Measurements from ENCODE around the gene KIRREL3. TPM values are rescaled to one million over a fixed set of nuclear protein-coding genes. Genes with fewer than 3 reads are reported as not detected.

The KIRREL3 gene
- total RNA-seq = not detected
- 0.25 TPM for polyA plus RNA-seq (2013, experiment 1 of 2)
- polyA plus RNA-seq (2013, experiment 2 of 2) = 0.08 TPM
- 0 to 2.0 (median 0) reads per million in 172 experiments for total RNA-seq

DNA sequence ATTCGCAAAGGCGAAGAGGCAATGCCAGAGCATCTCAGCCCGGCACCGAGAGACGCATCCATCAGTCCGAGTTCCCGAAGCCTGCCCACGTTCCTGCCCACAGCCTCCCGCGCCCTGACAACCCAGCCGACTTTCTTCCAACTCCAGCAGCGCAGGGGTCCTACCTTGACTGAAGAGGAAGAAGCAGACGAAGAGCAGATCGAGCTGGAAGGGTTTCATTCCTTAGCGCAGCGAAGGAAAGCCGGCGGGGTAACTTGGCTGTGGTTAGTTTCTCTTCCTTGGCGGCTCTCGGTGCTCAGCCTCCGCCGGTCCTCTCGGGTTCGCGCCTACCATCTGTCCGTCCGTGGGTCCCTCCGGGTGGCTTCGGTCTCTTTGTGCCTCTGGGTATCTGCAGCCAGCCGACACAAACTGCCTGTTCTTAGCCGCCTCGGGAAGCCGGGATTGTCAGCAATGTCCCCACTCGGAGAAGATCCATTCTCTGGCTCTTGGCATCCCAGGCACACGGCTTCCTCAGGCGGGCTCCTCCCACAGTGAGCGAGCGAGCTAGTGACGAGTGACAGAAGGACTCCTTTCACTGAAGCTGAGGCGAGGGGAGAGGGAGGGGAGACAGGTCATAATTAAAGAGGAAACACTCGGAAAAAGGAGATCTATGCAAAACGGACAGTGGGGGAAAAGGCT is at the start of gene KIRREL3:
Gene KIRREL3 (minus strand): TSS at position 480 of the 678 bp plus-strand sequence.
- Histone ChIP-seq H3K4me1 (ENCODE audit: insufficient read depth, low read length) (no peaks in the 10 kb centered on the region), H3K4me3 (ENCODE audit: low read length) (no peak within 1 kb of the TSS), H3K9me3 (ENCODE audit: control insufficient read depth in 1 of 2, insufficient read depth in 1 of 2, low read length in 2 of 2) (peaks cover 0 to 16% of the 10 kb centered on the region in 2 experiments), H3K27ac (ENCODE audit: low read depth in 1 of 2, low read length in 2 of 2) (no peak within 1 kb of the TSS), H3K36me3 (ENCODE audit: insufficient read depth, low read length) (no peaks in the 10 kb centered on the region), H3K27me3 (ENCODE audit: control insufficient read depth in 1 of 2, insufficient read depth in 2 of 2, low read length in 2 of 2) (peaks cover 53 to 77% of the 10 kb centered on the region in 2 experiments)
- no peaks in the 10 kb centered on the region for H3K9me3 Mint-ChIP-seq
- H3K4me1 Mint-ChIP-seq (ENCODE audit: low read depth) = no peaks in the 10 kb centered on the region
- ATAC-seq (ENCODE audit: poor library complexity) (no peak), DNase-seq (no peak)
- H3K27me3 Mint-ChIP-seq = peaks cover 17% of the 10 kb centered on the region
- H3K36me3 Mint-ChIP-seq (ENCODE audit: low read depth) = no peaks in the 10 kb centered on the region
- CTCF ChIA-PET = no interaction called here
- TF ChIP-seq, protein P1, sequence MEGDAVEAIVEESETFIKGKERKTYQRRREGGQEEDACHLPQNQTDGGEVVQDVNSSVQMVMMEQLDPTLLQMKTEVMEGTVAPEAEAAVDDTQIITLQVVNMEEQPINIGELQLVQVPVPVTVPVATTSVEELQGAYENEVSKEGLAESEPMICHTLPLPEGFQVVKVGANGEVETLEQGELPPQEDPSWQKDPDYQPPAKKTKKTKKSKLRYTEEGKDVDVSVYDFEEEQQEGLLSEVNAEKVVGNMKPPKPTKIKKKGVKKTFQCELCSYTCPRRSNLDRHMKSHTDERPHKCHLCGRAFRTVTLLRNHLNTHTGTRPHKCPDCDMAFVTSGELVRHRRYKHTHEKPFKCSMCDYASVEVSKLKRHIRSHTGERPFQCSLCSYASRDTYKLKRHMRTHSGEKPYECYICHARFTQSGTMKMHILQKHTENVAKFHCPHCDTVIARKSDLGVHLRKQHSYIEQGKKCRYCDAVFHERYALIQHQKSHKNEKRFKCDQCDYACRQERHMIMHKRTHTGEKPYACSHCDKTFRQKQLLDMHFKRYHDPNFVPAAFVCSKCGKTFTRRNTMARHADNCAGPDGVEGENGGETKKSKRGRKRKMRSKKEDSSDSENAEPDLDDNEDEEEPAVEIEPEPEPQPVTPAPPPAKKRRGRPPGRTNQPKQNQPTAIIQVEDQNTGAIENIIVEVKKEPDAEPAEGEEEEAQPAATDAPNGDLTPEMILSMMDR (IDR thresholded peaks at IDR 0.05) = no peak
- POLR2A ChIA-PET = no interaction called here
- intact Hi-C loops (cut with DNase I, micrococcal nuclease) = no loop called here
- no peak within 1 kb of the TSS for H3K27ac Mint-ChIP-seq
- H3K4me3 Mint-ChIP-seq = no peak within 1 kb of the TSS

DNA sequence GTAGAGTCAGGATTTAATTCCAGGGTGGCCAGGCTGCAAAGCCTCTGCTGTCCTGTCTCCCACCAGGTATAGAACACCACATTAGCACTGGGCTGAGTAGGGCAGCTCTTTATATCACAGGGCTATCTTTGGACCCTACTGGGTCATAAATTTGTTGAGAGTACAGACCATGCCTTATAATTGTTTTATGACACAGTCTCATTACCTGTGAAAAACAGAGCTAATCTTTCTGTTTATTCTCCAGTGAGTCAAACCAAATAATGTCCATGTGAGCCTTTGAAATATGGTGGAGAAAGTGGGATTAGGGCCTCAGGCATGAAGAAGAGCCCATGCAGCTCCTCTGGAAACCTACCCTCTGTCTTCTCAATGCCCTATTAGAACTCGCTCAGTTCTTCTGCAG is 49.6 kb upstream of the KIRREL3 start:
- DNase-seq (no peak), ATAC-seq (ENCODE audit: poor library complexity) (no peak)
- no peaks in the 10 kb centered on the region for H3K27me3 Mint-ChIP-seq
- H3K27ac Mint-ChIP-seq = no peak overlapping the region
- Histone ChIP-seq H3K27me3 (ENCODE audit: control insufficient read depth in 1 of 2, insufficient read depth in 2 of 2, low read length in 2 of 2) (no peaks in the 10 kb centered on the region), H3K9me3 (ENCODE audit: control insufficient read depth in 1 of 2, insufficient read depth in 1 of 2, low read length in 2 of 2) (no peaks in the 10 kb centered on the region), H3K4me1 (ENCODE audit: insufficient read depth, low read length) (no peaks in the 10 kb centered on the region), H3K36me3 (ENCODE audit: insufficient read depth, low read length) (no peaks in the 10 kb centered on the region), H3K4me3 (ENCODE audit: low read length) (no peak overlapping the region), H3K27ac (ENCODE audit: low read depth in 1 of 2, low read length in 2 of 2) (no peak overlapping the region)
- no peak overlapping the region for H3K4me3 Mint-ChIP-seq
- POLR2A ChIA-PET = no interaction called here
- intact Hi-C loops (cut with DNase I, micrococcal nuclease) = no loop called here
- H3K4me1 Mint-ChIP-seq (ENCODE audit: low read depth) = no peaks in the 10 kb centered on the region
- TF ChIP-seq, protein P1 (IDR thresholded peaks at IDR 0.05) = no peak
- no peaks in the 10 kb centered on the region for H3K9me3 Mint-ChIP-seq
- H3K36me3 Mint-ChIP-seq (ENCODE audit: low read depth) = no peaks in the 10 kb centered on the region
- CTCF ChIA-PET = no interaction called here

DNA sequence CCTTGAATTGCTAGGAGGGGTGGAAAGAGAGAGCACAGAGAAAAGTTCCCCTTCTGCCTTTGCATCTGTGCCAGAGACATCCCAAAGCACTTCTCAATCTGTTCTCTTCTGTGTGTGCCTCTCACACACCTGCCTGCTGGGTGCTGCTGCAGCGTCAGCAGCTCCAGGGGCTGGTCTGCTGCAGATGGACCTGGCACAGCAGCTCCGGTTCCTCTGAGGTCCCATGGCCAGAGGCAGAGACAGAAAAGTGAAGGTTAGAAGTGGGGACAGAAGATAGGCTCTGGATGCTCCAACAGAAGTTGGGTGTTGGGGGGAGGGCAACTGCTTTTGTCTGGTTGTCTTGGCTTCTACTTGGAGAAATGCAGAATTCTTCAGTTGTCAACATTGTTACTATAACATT is 48.9 kb upstream of the KIRREL3 start:
- no peak overlapping the region for H3K4me3 Mint-ChIP-seq
- POLR2A ChIA-PET = no interaction called here
- CTCF ChIA-PET = no interaction called here
- H3K9me3 Mint-ChIP-seq = no peaks in the 10 kb centered on the region
- no peak for DNase-seq
- no peaks in the 10 kb centered on the region for H3K27me3 Mint-ChIP-seq
- Histone ChIP-seq H3K4me1 (ENCODE audit: insufficient read depth, low read length) (no peaks in the 10 kb centered on the region), H3K4me3 (ENCODE audit: low read length) (no peak overlapping the region), H3K9me3 (ENCODE audit: control insufficient read depth in 1 of 2, insufficient read depth in 1 of 2, low read length in 2 of 2) (no peaks in the 10 kb centered on the region), H3K27me3 (ENCODE audit: control insufficient read depth in 1 of 2, insufficient read depth in 2 of 2, low read length in 2 of 2) (no peaks in the 10 kb centered on the region), H3K27ac (ENCODE audit: low read depth in 1 of 2, low read length in 2 of 2) (no peak overlapping the region), H3K36me3 (ENCODE audit: insufficient read depth, low read length) (no peaks in the 10 kb centered on the region)
- intact Hi-C loops (cut with DNase I, micrococcal nuclease) = no loop called here
- H3K27ac Mint-ChIP-seq = no peak overlapping the region
- TF ChIP-seq, protein P1 (IDR thresholded peaks at IDR 0.05) = no peak
- H3K4me1 Mint-ChIP-seq (ENCODE audit: low read depth) = no peaks in the 10 kb centered on the region
- no peaks in the 10 kb centered on the region for H3K36me3 Mint-ChIP-seq (ENCODE audit: low read depth)
- ATAC-seq (ENCODE audit: poor library complexity) = no peak

Data from CD4-positive, alpha-beta T cell (primary cell).